Measurements from ENCODE around the gene RASSF4.

Gene RASSF4

DNA sequence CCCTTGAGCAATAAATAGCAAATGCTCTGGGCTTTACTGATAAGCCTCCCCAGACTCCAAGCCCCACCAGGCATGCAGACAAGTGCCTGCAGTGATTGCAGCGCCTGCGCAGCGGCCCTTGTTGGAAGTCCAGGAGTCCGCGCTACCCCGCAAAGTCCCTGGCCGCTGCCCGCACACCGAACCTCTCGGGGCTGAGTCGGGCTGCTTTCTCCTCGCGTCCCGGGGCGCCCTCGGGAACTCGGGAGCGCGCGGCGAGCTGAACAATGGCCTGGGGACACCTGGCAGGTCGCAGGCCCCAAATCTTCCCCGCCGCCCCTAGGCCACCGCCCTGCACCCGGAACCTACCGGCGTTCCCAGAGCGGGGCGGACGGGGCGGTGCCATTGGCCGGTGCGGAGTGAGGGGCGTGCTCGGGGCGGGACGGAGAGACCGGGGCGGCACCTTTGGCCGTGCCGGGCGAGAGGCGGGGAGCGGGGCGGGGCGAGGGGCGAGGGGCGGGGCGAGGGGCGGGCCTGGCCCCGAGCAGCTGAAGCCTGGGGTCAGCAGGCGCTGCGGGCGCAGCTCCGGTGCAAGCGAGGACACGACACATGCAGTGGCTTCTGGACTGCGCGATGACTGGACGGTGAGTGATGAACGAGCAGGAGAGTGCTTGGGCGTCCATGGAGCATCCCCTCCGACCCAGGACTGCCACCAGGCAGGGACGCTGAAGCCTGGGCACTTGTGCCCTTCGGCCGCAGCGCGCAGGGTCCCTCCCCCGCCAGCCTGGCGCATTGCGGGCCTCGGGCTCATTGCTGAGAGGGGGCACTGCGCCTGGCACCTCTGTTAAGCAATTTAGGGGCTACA, at the start of gene RASSF4:
RASSF4 (plus strand) TSS at position 556 of the 841 bp plus-strand sequence. CDS start 10,401 bp downstream, outside the sequence.
- peak; percentile 88 to 89 for DNase-seq (ENCODE audit: low read depth in 2 of 2)

- no peak for DNase-seq (ENCODE audit: low read depth in 2 of 2)
These were observed 49.7 kb upstream of the RASSF4 start for GRCh38 chr10:44909910-44910309.

- no peak for DNase-seq (ENCODE audit: low read depth in 2 of 2)
These were observed 49.0 kb upstream of the RASSF4 start for GRCh38 chr10:44910602-44911001.

- no peak for DNase-seq (ENCODE audit: low read depth in 2 of 2)
These were observed 48.5 kb upstream of the RASSF4 start, which contains the start of gene TMEM72 for GRCh38 chr10:44911081-44911540. TMEM72 (plus strand) TSS chr10:44911337; CDS start chr10:44911513, 176 bp downstream.

- DNase-seq (ENCODE audit: low read depth in 2 of 2): no peak
These were observed 47.7 kb upstream of the RASSF4 start for GRCh38 chr10:44911951-44912350.

DNA sequence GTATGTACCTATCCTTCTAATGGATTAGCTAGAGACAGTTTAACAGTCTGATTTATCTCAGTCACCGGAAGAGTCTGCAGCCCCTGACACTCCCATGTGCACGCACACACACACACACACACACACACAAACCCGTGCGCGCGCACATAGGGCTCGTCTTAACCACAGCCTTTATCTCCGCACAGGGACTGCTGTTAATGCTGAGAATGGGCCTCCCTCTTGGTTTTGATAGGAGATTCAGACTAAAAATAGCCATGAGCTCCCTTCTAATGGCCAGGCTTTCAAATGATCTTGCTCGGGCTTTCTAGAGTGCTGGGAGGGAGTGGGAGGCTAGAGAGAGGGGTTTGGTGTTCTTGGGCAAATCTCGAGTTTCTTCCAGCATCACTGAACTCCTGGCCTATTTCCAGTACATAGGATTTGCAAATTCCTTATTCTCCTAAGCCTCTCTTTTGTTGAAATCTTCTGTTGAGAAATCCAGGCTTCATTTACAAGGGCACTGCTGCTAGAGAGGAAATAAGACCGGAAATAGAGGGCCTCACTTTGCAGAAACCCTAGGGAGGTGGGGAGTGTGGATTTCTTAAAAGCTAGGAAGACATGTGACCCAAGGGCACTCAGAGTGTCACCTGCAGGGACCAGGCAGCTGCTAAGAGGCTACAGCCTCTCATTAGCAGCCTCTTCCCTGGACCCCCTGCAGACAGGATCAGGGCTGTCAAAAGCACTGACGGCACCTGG, 46.1 kb upstream of the RASSF4 start:
- DNase-seq (ENCODE audit: low read depth in 2 of 2): no peak

- DNase-seq (ENCODE audit: low read depth in 2 of 2): no peak
These were observed 44.7 kb upstream of the RASSF4 start for GRCh38 chr10:44914891-44915290.

- DNase-seq (ENCODE audit: low read depth in 2 of 2): no peak
These were observed 43.2 kb upstream of the RASSF4 start for GRCh38 chr10:44916429-44916828.

DNA sequence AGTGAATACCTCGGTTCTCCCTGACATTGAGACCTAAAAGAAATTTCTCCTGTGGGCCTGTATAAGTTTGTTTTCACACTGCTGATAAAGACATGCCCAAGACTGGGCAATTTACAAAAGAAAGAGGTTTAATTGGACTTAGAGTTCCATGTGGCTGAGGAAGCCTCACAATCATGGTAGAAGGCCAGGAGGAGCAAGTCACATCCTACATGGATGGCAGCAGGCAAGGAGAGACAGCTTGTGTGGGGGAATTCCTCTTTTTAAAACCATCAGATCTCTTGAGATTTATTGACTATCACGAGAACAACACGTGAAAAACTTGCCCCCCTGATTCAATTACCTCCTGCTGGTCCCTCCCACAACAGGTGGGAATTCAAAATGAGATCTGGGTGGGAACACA, 41.8 kb upstream of the RASSF4 start:
- no peak for DNase-seq (ENCODE audit: low read depth in 2 of 2)

DNA sequence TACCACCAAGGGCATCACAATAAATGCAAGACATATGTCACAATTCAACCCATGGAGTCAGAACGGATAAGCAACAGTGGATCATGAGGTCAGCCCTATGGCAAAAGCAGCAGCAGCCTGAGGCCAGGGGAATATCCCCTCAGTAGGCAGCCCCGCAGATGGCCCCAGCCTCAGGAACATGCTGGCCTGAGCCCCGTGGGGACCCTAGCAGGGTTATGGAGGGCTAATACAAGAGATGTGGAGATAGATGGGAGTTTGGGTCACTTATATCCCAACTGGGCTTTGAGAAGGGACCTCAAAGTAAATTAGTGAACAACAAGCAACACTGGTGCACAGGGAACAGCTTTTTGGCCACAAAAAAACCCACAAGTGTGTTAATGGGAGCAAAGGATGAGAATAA, 39.4 kb upstream of the RASSF4 start:
- DNase-seq (ENCODE audit: low read depth in 2 of 2): no peak

DNA sequence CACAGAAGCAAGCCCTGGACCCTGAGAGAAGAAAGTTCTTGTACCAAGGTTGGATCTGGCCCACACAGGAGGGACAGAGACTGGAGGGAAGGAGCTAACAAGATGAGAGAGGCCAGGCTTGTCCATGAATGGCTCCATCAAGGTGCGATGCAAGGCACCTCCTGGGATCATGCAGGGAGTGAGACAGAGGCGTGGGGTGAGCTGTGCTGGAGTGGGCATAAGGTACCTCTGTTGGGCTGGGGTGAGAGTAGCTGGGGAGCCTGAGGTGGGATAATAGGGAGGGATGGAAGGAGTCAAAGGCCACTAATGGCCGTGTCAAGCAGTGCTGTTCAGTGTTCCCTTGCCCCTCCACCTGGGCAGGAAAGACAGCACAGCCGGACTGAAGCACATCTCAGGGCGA, 38.5 kb upstream of the RASSF4 start:
- DNase-seq (ENCODE audit: low read depth in 2 of 2): no peak

DNA sequence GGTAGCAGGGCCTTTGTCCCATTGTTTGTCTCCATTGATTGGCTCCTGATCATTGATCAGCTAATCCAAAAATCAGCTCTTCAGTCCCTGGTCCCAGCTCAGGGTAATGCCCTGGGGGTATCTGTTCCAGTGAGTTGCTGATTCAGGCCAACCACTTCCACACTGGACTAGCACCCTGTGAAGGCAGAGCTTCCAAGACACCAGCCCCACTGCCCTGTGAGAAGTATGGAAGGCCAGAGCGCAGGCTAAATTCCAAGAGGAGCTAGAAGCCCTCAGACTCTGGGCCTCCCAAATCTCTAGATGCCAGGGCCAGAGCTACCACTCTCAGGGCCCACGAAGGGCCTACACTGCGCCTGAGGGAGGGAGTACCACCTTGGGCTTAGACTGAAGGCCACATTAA, 38.1 kb upstream of the RASSF4 start:
- no peak for DNase-seq (ENCODE audit: low read depth in 2 of 2)

DNA sequence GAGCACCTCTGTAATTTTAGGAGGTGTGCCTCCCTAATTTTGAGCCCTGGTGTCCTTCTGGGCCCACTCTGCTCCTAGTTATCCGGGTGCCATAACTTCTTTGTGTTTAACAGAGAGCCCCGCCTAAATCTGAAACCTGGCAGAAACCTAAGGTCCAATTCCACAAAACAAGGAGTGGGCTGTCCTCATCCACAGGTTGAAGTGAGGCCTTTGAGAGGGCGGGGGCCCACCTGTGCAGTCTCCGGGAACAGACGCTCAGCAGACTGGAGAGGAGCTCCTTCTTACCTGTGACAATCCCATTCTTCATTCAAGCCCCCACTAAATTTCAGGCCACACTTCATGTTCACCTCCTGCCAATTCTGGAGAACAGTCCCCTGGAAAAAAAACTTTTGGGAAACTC, 37.6 kb upstream of the RASSF4 start:
- no peak for DNase-seq (ENCODE audit: low read depth in 2 of 2)

GRCh38 chr10:44922796-44923545, 36.6 kb upstream of the RASSF4 start:
- DNase-seq (ENCODE audit: low read depth in 2 of 2): no peak

DNA sequence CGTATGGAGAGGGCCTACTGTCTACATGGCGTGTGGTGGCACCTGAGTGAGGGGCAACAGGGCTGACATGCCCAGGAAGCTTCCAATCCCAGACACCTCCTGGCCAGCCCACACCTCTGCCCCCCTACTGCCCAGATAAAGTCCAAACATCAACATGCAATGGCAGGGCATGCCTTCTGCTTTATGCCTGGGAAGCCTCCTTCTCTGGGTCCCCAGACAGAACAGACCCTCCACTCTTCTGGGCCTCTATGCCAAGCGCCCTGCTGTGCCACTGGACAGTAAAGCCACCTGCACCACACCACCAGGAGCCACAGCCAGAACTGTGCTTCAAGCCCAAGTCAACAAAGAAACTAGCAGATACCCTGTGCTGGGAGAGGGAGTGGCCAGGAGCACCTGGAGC, 36.0 kb upstream of the RASSF4 start:
- DNase-seq (ENCODE audit: low read depth in 2 of 2): no peak

DNA sequence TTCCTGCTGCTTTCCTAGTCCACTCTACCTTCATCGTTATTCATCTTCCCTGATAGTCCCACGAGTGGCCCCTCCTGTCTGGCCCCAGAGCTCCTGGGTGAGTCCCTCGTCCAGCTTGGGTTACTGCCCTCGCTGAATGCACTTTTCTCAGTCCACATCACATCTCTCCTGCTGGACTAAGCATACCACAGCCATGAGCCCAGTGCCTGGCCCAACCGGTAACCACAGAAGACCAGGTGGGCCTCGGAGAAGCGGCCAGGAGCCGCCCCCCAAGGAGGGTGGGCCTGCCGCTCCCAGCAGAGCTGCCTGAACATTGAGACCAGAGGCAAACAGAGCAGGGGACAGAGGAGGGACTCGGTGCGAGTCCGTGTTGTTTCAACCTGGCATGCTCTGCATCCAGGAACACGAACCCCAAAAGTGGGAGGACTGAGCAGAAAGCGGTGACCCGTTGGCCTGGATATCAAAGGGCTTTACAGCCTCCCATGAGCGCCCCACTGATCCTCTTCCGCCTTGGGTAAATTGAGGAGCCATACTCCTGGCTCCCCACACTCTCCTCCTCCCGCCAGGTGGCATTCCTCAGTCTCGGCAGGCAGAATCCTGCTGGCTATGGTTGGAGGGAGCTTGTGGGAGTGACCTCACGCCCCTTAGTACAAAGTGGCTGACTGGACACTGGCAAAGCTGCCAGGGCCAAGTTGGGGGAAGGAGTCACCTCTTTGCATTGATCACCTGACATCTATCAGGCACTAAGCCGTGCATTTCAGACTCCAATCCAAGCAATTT, 35.2 kb upstream of the RASSF4 start:
- no peak for DNase-seq (ENCODE audit: low read depth in 2 of 2)

DNA sequence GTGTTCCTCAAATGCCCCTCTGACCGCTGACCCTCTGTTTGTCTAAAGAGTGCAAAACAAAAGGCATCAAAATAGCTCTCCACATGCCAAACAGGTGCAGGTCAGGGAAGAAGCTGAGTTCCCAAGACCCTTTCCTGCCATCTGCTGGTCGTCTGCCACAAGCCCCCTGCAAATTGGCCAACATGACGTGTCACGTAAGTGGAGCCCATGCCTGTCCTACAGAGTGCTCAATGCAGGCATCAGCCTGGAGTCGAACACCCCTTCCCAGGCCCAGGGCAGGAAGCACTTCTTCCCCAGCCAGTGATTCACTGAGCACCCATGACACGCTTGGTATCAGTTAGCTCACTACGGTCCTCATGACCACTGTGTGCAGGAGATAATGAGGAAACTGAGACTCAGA, 34.4 kb upstream of the RASSF4 start:
- DNase-seq (ENCODE audit: low read depth in 2 of 2): no peak

- no peak for DNase-seq (ENCODE audit: low read depth in 2 of 2)
These were observed 33.5 kb upstream of the RASSF4 start for GRCh38 chr10:44925811-44926750.

- DNase-seq (ENCODE audit: low read depth in 2 of 2): no peak
These were observed 32.8 kb upstream of the RASSF4 start for GRCh38 chr10:44926751-44927351.

- DNase-seq (ENCODE audit: low read depth in 2 of 2): no peak
These were observed 32.2 kb upstream of the RASSF4 start for GRCh38 chr10:44927352-44927751.

All from stimulated activated CD8-positive, alpha-beta memory T cell treated with anti-CD3 and anti-CD28 coated beads, Interleukin-2, amount 100 ng/mL, for 48 hours (primary cell).